ENCODE data around the gene PYDC2. TPM values are rescaled to one million over a fixed set of nuclear protein-coding genes. Genes with fewer than 3 reads are reported as not detected.

The PYDC2 gene
- total RNA-seq, 1 donor from 2014 or later: not detected

GRCh38 chr3:191435981-191436380 lies 25.0 kb upstream of the PYDC2 start:
- Mint-ChIP-seq H3K4me3 (ENCODE audit: unreplicated experiment) (no peak overlapping the region), H3K9me3 (ENCODE audit: unreplicated experiment) (no peaks in the 10 kb centered on the region), H3K4me1 (ENCODE audit: low read depth, unreplicated experiment) (no peaks in the 10 kb centered on the region), H3K27me3 (ENCODE audit: unreplicated experiment) (no peaks in the 10 kb centered on the region), H3K36me3 (ENCODE audit: unreplicated experiment) (no peaks in the 10 kb centered on the region), H3K27ac (ENCODE audit: unreplicated experiment) (no peak overlapping the region)
- TF ChIP-seq, protein P1, sequence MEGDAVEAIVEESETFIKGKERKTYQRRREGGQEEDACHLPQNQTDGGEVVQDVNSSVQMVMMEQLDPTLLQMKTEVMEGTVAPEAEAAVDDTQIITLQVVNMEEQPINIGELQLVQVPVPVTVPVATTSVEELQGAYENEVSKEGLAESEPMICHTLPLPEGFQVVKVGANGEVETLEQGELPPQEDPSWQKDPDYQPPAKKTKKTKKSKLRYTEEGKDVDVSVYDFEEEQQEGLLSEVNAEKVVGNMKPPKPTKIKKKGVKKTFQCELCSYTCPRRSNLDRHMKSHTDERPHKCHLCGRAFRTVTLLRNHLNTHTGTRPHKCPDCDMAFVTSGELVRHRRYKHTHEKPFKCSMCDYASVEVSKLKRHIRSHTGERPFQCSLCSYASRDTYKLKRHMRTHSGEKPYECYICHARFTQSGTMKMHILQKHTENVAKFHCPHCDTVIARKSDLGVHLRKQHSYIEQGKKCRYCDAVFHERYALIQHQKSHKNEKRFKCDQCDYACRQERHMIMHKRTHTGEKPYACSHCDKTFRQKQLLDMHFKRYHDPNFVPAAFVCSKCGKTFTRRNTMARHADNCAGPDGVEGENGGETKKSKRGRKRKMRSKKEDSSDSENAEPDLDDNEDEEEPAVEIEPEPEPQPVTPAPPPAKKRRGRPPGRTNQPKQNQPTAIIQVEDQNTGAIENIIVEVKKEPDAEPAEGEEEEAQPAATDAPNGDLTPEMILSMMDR (IDR thresholded peaks at IDR 0.05; ENCODE audit: partially characterized antibody, unreplicated experiment): no peak
- no peak for DNase-seq

DNA sequence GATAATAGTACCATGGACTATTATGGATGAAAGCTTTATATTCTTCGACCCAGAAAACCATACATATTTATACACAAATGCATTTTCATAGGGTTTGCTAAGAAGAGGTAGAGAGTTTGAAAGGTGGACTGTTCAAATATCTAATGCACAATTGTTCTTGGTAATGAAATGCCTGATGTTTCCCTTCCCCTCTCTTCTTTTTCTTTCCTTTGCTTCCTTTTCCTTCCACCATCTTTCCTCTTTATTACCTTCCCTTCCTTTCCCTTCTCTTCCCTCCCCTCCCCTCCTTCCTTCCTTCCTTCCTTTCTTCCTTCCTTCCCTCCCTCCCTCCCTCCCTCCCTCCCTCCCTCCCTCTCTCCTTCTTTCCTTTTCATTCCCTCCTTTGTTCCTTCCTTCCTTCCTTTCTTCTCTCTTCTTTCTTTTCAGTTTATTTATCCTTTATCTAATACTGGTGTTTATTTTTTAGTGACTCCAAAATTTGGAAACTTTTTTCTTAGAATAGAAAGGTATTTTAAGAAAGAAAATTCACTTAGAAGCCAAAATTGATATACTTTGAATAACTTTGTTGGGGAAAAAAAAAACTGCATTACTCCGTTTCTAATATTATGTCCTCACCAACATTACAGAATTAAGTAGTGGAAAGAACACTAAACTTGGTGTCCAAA lies 22.7 kb upstream of the PYDC2 start:
- TF ChIP-seq, protein P1 (IDR thresholded peaks at IDR 0.05; ENCODE audit: partially characterized antibody, unreplicated experiment): no peak
- H3K27ac Mint-ChIP-seq (ENCODE audit: unreplicated experiment): no peak overlapping the region
- no peaks in the 10 kb centered on the region for H3K36me3 Mint-ChIP-seq (ENCODE audit: unreplicated experiment)

GRCh38 chr3:191440532-191440931 lies 20.4 kb upstream of the PYDC2 start:
- no peak overlapping the region for H3K4me3 Mint-ChIP-seq (ENCODE audit: unreplicated experiment)
- H3K27ac Mint-ChIP-seq (ENCODE audit: unreplicated experiment): no peak overlapping the region
- no peaks in the 10 kb centered on the region for H3K36me3 Mint-ChIP-seq (ENCODE audit: unreplicated experiment)
- H3K9me3 Mint-ChIP-seq (ENCODE audit: unreplicated experiment): no peaks in the 10 kb centered on the region
- no peaks in the 10 kb centered on the region for H3K27me3 Mint-ChIP-seq (ENCODE audit: unreplicated experiment)
- DNase-seq: no peak
- H3K4me1 Mint-ChIP-seq (ENCODE audit: low read depth, unreplicated experiment): no peaks in the 10 kb centered on the region
- TF ChIP-seq, protein P1 (IDR thresholded peaks at IDR 0.05; ENCODE audit: partially characterized antibody, unreplicated experiment): no peak

More for the DNA sequence above, 22.7 kb upstream of the PYDC2 start:
- no peak for DNase-seq
- no peaks in the 10 kb centered on the region for H3K9me3 Mint-ChIP-seq (ENCODE audit: unreplicated experiment)
- H3K4me1 Mint-ChIP-seq (ENCODE audit: low read depth, unreplicated experiment): no peaks in the 10 kb centered on the region
- no peak overlapping the region for H3K4me3 Mint-ChIP-seq (ENCODE audit: unreplicated experiment)
- no peaks in the 10 kb centered on the region for H3K27me3 Mint-ChIP-seq (ENCODE audit: unreplicated experiment)

DNA sequence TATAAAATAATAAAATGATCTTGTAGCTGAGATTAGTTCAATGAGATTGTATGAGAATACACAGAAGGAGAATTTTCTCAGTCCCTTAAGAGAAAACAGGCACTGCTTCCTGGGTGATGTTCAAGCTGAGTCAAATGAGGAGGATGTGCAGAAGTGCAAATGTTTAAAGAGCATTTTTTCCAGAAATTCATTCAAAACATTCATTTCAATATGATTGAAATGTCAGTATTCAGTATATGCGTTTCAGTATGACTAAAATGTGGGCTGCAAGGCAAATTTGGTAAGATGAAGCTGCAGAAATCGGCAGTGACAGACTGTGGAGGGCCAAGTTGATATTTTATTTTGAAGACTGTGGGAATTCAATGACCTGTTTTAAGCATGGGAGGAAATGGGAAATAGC lies 19.3 kb upstream of the PYDC2 start:
- Mint-ChIP-seq H3K9me3 (ENCODE audit: unreplicated experiment) (no peaks in the 10 kb centered on the region), H3K4me3 (ENCODE audit: unreplicated experiment) (no peak overlapping the region), H3K36me3 (ENCODE audit: unreplicated experiment) (no peaks in the 10 kb centered on the region), H3K27ac (ENCODE audit: unreplicated experiment) (no peak overlapping the region), H3K4me1 (ENCODE audit: low read depth, unreplicated experiment) (no peaks in the 10 kb centered on the region), H3K27me3 (ENCODE audit: unreplicated experiment) (no peaks in the 10 kb centered on the region)
- TF ChIP-seq, protein P1 (IDR thresholded peaks at IDR 0.05; ENCODE audit: partially characterized antibody, unreplicated experiment): no peak
- DNase-seq: no peak

- Mint-ChIP-seq H3K27ac (ENCODE audit: unreplicated experiment) (no peak overlapping the region), H3K9me3 (ENCODE audit: unreplicated experiment) (no peaks in the 10 kb centered on the region), H3K27me3 (ENCODE audit: unreplicated experiment) (no peaks in the 10 kb centered on the region), H3K36me3 (ENCODE audit: unreplicated experiment) (no peaks in the 10 kb centered on the region), H3K4me3 (ENCODE audit: unreplicated experiment) (no peak overlapping the region), H3K4me1 (ENCODE audit: low read depth, unreplicated experiment) (no peaks in the 10 kb centered on the region)
- no peak for DNase-seq
- TF ChIP-seq, protein P1 (IDR thresholded peaks at IDR 0.05; ENCODE audit: partially characterized antibody, unreplicated experiment): no peak
These were observed 16.4 kb upstream of the PYDC2 start for GRCh38 chr3:191444569-191444968.

All from glutamatergic neuron (in vitro differentiated cells).